A549 treated with CpdA at 1 μM for 4 hours (cell line): Measurements from ENCODE around the gene TMPO. TPM values are rescaled to one million over a fixed set of nuclear protein-coding genes. Genes with fewer than 3 reads are reported as not detected.

Experiments
- total RNA-seq: library from RNA; stranded (reverse); fragments of 200-300 nt; extraction: Qiagen RNA extraction; gene quantifications from 5 replicates; pipeline ENCODE4 v1.2.3, GENCODE V29; 2022; ENCODE audit warnings: low read depth

The TMPO gene
- total RNA-seq: 87.3 to 122 TPM (median 91.7 TPM) in 5 replicates

GRCh38 chr12:98515287-98516110, at the start of gene TMPO:
TMPO (plus strand) TSS chr12:98515590; CDS start chr12:98515868, 278 bp downstream.

GRCh38 chr12:98593351-98594049, 78.1 kb downstream of the TMPO start, which contains the start of gene SLC25A3:
SLC25A3 (plus strand) TSS chr12:98593686; CDS start chr12:98593979, 293 bp downstream.

Other genes with a start within 250 kb of the TMPO start
- 713 to 789 TPM (median 751 TPM) in 5 replicates for gene SLC25A3, start 78.1 kb downstream of the TMPO start, total RNA-seq
- gene IKBIP, start 129.2 kb downstream of the TMPO start, total RNA-seq: 65.6 to 78.2 TPM (median 68.1 TPM) in 5 replicates
- 11.2 to 14.5 TPM (median 13.8 TPM) in 5 replicates for gene APAF1, start 129.7 kb downstream of the TMPO start, total RNA-seq